ENCODE results near the gene BACH2. TPM values are rescaled to one million over a fixed set of nuclear protein-coding genes. Genes with fewer than 3 reads are reported as not detected.
A peak's percentile ranks its signal among the peaks of the same experiment; 100 is the strongest.

BACH2 gene
- total and polyA plus RNA-seq, 12 donors, result 0.16 to 4.7 (median 2.4) TPM

DNA sequence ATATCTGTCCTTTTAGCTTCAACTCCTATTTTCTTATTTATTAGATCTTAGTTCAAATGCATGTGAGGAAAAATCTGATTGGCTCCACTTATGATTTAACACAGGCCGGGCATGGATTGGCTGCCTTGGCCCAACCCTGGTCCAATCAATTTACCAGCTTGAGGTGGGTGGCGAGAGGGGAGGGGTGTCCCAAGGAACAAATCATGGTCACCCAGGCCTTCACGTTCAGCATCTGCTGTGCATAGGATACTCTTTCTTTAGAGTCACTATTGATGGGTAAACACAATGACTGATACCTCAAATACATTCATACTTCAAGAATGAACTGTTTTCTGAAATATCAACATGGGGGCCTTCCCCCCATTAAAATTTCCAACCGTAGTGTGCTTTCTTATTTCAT is 14.9 kb upstream of the BACH2 start:
- WGBS, 2 donors, result 90 to 95% methylated on average over 4 of the region's 4 CpGs
- TF ChIP-seq, protein P1, sequence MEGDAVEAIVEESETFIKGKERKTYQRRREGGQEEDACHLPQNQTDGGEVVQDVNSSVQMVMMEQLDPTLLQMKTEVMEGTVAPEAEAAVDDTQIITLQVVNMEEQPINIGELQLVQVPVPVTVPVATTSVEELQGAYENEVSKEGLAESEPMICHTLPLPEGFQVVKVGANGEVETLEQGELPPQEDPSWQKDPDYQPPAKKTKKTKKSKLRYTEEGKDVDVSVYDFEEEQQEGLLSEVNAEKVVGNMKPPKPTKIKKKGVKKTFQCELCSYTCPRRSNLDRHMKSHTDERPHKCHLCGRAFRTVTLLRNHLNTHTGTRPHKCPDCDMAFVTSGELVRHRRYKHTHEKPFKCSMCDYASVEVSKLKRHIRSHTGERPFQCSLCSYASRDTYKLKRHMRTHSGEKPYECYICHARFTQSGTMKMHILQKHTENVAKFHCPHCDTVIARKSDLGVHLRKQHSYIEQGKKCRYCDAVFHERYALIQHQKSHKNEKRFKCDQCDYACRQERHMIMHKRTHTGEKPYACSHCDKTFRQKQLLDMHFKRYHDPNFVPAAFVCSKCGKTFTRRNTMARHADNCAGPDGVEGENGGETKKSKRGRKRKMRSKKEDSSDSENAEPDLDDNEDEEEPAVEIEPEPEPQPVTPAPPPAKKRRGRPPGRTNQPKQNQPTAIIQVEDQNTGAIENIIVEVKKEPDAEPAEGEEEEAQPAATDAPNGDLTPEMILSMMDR (IDR thresholded peaks at IDR 0.05), result no peak

DNA sequence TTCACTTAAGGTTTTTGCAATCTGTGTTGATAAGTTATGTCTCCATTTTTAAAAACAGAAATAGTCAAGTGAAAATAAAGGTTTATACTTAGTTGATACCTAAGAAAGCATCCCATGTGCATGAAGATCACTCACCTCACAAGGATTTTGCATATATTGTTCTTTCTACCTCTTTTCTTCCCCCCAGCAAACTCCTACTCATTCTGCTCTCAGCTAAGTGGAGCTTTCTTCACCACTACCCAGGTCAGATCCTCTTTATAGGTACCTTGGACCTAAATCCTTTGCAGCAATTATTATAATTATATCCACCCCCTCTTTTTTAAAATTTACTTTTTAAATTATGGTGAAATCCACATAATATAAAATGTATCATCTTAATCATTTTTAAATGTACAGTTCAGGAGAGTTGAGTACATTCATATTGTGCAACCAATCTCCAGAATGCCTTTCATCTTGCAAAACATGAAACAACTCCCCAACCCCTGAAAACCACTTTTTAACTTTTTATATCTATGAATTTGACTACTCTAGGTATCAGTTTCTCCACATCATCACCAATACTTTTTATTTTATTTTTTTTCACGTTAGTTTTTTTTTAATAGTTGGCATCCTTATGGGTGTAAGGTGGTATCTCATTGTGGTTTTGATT is 9.3 kb upstream of the BACH2 start:
- DNase-seq, result no peak
- H3K27me3 ChIP-seq, result peaks cover 0 to 6% (median 0%) of the 10 kb centered on the region in 7 donors
- H3K27ac ChIP-seq, result no peak overlapping the region
- TF ChIP-seq, protein P1 (IDR thresholded peaks at IDR 0.05), result no peak
- intact Hi-C loops (cut with DNase I), result loop anchor here in 2 of 10 donors (10.0 kb wide), 2 partner anchors 169 to 179 kb away; no protein-coding TSS in a partner anchor
- no peaks in the 10 kb centered on the region for H3K9me3 ChIP-seq
- no peak overlapping the region for H3K4me3 ChIP-seq
- 81 to 83% methylated on average over 1 of the region's 1 CpG for WGBS, 2 donors
- no peak for ATAC-seq
- no peaks in the 10 kb centered on the region for H3K4me1 ChIP-seq
- no peaks in the 10 kb centered on the region for H3K36me3 ChIP-seq

More for the DNA sequence above, 14.9 kb upstream of the BACH2 start:
- no peaks in the 10 kb centered on the region for H3K4me1 ChIP-seq
- intact Hi-C loops (cut with DNase I), result no loop called here
- DNase-seq (no peak), ATAC-seq (no peak)
- H3K9me3 ChIP-seq, result no peaks in the 10 kb centered on the region
- H3K27ac ChIP-seq, result no peak overlapping the region
- peaks cover 0 to 5% (median 0%) of the 10 kb centered on the region in 7 donors for H3K27me3 ChIP-seq
- H3K36me3 ChIP-seq, result no peaks in the 10 kb centered on the region
- no peak overlapping the region for H3K4me3 ChIP-seq

DNA sequence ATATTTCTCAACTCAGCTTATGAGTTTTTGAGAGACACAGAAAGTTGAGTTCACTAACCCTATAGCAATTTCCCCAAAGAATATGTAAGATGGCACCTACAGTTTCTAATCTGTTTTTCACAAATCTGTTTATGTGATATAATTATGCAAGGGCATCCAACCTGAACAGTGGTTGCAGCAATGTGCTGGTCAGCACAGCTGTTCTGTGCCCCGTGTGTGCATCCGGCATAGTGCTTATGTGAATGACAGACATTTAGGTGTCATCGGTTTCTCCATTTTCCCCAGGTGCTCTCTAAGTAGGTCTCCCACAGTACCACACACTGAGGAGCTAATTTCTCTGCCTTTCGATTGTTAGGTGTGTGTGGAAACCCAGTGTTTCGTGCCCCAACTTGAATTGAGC is 7.7 kb upstream of the BACH2 start:
- ATAC-seq (no peak), DNase-seq (no peak)
- peaks cover 0 to 15% (median 0%) of the 10 kb centered on the region in 7 donors for H3K27me3 ChIP-seq
- WGBS, 2 donors, result 82 to 83% methylated on average over 5 of the region's 5 CpGs
- TF ChIP-seq, protein P1 (IDR thresholded peaks at IDR 0.05), result no peak
- no peaks in the 10 kb centered on the region for H3K36me3 ChIP-seq
- no peak overlapping the region for H3K4me3 ChIP-seq
- intact Hi-C loops (cut with DNase I), result loop anchor here in 2 of 10 donors (10.0 kb wide), 2 partner anchors 170 to 180 kb away; no protein-coding TSS in a partner anchor
- H3K9me3 ChIP-seq, result no peaks in the 10 kb centered on the region
- H3K27ac ChIP-seq, result no peak overlapping the region
- H3K4me1 ChIP-seq, result peaks cover 0 to 6% (median 0%) of the 10 kb centered on the region in 9 donors

DNA sequence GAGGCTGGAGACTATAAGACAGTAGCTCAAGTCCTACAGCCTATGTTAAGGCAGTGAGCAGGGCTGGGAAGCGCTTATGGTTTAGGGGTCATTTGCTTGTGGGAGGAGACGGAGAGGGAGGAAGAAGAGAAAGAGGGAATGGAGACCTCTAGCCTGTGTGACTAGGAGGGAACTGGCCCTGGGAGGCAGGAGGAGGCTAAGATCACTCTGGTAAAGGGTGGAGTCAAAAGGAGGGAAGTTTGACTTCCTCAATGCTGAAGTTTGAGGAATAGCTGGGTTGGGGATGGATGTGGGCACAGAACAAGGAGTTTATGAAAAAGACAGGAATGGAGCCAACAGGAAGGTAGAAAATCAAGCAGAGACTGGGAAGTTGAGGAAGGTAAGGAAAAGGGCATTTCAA is 6.4 kb upstream of the BACH2 start:
- WGBS, 2 donors, result 62 to 64% methylated on average over 2 of the region's 2 CpGs
- ATAC-seq, result peak in 1 of 8 donors; percentile 11
- H3K36me3 ChIP-seq, result no peaks in the 10 kb centered on the region

More for the DNA sequence above, 6.4 kb upstream of the BACH2 start:
- intact Hi-C loops (cut with DNase I), result loop anchor here in 2 of 10 donors (10.0 kb wide), 2 partner anchors 172 to 182 kb away; no protein-coding TSS in a partner anchor
- peaks cover 0 to 11% (median 0%) of the 10 kb centered on the region in 9 donors for H3K4me1 ChIP-seq
- H3K4me3 ChIP-seq, result no peak overlapping the region
- TF ChIP-seq, protein P1 (IDR thresholded peaks at IDR 0.05), result no peak
- no peak overlapping the region for H3K27ac ChIP-seq
- no peak for DNase-seq
- H3K27me3 ChIP-seq, result peaks cover 0 to 26% (median 0%) of the 10 kb centered on the region in 7 donors
- H3K9me3 ChIP-seq, result no peaks in the 10 kb centered on the region

Data from heart right ventricle (tissue), 16 donors.